Motor neuron (in vitro differentiated cells): ENCODE results near the gene MFSD6. TPM values are rescaled to one million over a fixed set of nuclear protein-coding genes. Genes with fewer than 3 reads are reported as not detected.

Experiments
- ATAC-seq, 8 experiments: fragments of 200-7000 bp; cut with Tn5 transposase; replicated peaks in 6 of 8; 2 replicates each; pipeline ENCODE4 v1.8.0; 2021; ENCODE audit warnings: mild to moderate bottlenecking in 8 of 8, moderate library complexity in 8 of 8
- H3K27ac ChIP-seq, 2 donors: fragments of 250-450 bp; sonication (Bioruptor Pico); 2 replicates each; pipeline ENCODE4 v1.9.0; 2021; ENCODE audit warnings: antibody characterized with exemption in 2 of 2, mild to moderate bottlenecking in 2 of 2, moderate library complexity in 1 of 2
- H3K4me1 ChIP-seq, 2 donors: fragments of 250-450 bp; sonication (Bioruptor Pico); replicated peaks in 1 of 2; 2 replicates each; pipeline ENCODE4 v1.6.1; 2021; ENCODE audit warnings: antibody characterized with exemption in 2 of 2, mild to moderate bottlenecking in 2 of 2, moderate library complexity in 1 of 2
- H3K4me3 ChIP-seq, 5 donors: fragments of 250-450 bp; sonication (Bioruptor Pico); 2 replicates each; pipeline ENCODE4 v1.9.0; 2021; ENCODE audit warnings: antibody characterized with exemption in 5 of 5, mild to moderate bottlenecking in 5 of 5, moderate library complexity in 4 of 5
- WGBS, 10 experiments: fragments of 450-650 bp; shearing (Covaris generic); methylation state at CpG; one replicate each; pipeline ENCODE4 v1.0.0; 2022; 5-methylcytosine and 5-hydroxymethylcytosine counted together
- in situ Hi-C, 9 experiments: fragments of 400-800 bp; cut with MboI; loops; one replicate each; pipeline ENCODE4 v1.15.0; 2021; ENCODE audit warnings: low sequenced_read_pairs in 9 of 9, low pct_unique_long_range_greater_than_20kb in 2 of 9; ENCODE audit not compliant: unreplicated experiment in 9 of 9
- total RNA-seq, 8 experiments: library from RNA; unstranded; fragments of 300-600 nt; gene quantifications; 2 replicates each; pipeline versions ENCODE4 v1.2.3 to v1.2.4, GENCODE V29; 2022

MFSD6 gene
- total RNA-seq, 8 experiments from 2014 or later: 3.9 to 21.7 (median 12.4) TPM

DNA sequence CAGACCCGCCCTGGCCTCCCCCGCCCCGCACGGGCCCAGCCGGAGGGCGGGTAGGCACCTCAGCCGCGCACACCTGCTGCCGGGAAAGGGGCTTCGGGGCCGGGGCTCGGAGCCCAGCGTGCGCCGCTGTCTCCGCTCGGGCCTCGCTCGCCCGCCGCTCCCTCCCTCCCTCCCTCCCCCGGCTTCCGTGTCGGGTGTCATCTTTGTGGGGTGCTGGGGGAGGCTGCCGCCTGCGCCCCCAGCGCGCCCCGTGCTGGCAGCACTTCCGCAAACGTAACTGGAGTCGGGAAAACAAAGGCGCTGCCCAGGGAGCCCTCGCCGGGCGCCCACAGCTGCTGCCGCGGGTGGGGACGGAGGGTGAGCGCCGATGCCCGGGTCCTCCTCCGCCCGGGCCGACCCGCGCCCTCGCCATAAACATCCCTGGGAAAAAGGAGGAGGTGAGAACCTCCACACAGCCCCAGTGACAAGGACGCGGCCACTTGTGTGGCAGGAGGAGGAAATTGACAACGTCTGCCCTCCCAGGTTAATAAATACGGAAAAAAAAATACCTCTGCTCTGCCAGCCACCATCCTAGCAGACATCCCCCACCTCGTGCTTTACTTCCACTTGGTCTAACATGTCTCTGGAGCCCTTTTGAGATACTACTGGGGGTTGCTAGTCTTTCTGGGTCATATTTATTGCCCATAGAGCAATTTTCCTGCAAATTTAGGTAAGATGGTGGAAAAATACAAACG, 550 bp downstream of the MFSD6 start:
- WGBS, 10 experiments: 0 to 80% (median 7%) methylated on average over 1 to 5 of the region's 54 CpGs; no CpG with 5 or more reads in 1 of the 10 experiments
- peak; percentile 31 to 71 (median 68) for ATAC-seq
- peak overlapping the region; percentile 70 to 85 for H3K27ac ChIP-seq

DNA sequence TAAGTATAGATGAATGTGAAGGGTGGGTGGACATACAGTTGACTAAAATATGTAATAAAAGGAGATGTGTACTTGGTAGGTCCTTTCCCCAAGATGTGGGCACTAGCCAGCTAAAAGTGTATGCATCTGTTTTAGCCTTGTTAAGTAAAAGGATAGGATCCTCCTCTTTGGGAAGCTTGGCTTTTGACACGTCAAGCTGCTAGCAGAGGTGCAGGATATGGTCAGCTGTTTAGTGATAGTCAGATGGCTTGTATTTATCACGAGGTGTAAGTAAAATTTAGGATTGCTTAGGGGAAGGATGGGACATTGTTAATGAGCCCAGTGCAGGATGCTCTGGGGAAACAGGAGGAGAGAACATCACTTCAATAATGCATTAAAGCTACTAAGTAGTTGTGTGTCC, 1.5 kb downstream of the MFSD6 start:
- peaks cover 3 to 17% of the 10 kb centered on the region in 2 donors for H3K4me1 ChIP-seq
- 20 to 83% (median 40%) methylated on average over 1 to 2 of the region's 2 CpGs; no CpG with 5 or more reads in 4 of the 10 experiments for WGBS, 10 experiments
- in situ Hi-C loops: no loop called here
- no peak for ATAC-seq
- peak overlapping the region; percentile 62 to 94 (median 81) for H3K4me3 ChIP-seq
- H3K27ac ChIP-seq: no peak overlapping the region

More for the DNA sequence above, 550 bp downstream of the MFSD6 start:
- in situ Hi-C loops: no loop called here
- H3K4me3 ChIP-seq: peak overlapping the region; percentile 62 to 94 (median 81)
- peaks cover 3 to 17% of the 10 kb centered on the region in 2 donors for H3K4me1 ChIP-seq

GRCh38 chr2:190410166-190410565, 2.0 kb downstream of the MFSD6 start:
- in situ Hi-C loops: no loop called here
- WGBS, 10 experiments: 69 to 100% (median 86%) methylated on average over 1 to 3 of the region's 3 CpGs; no CpG with 5 or more reads in 1 of the 10 experiments
- ATAC-seq: no peak
- Histone ChIP-seq H3K27ac (no peak overlapping the region), H3K4me1 (peaks cover 3 to 17% of the 10 kb centered on the region in 2 donors), H3K4me3 (peak overlapping the region in 2 of 5 donors; percentile 7 to 65)

GRCh38 chr2:190412966-190413365, 4.8 kb downstream of the MFSD6 start:
- Histone ChIP-seq H3K4me3 (no peak overlapping the region), H3K4me1 (peaks cover 3 to 13% of the 10 kb centered on the region in 2 donors), H3K27ac (no peak overlapping the region)
- 0 to 39% (median 20%) methylated on average over 1 to 2 of the region's 3 CpGs; no CpG with 5 or more reads in 5 of the 10 experiments for WGBS, 10 experiments
- in situ Hi-C loops: no loop called here
- ATAC-seq: peak in 1 of 8 experiments; percentile 39

- H3K27ac ChIP-seq: no peak overlapping the region
- no peak for ATAC-seq
- in situ Hi-C loops: no loop called here
- peaks cover 3 to 13% of the 10 kb centered on the region in 2 donors for H3K4me1 ChIP-seq
- WGBS, 10 experiments: 40 to 100% (median 83%) methylated on average over 1 to 4 of the region's 4 CpGs; no CpG with 5 or more reads in 1 of the 10 experiments
- no peak overlapping the region for H3K4me3 ChIP-seq
Measured at GRCh38 chr2:190413421-190413820, 5.3 kb downstream of the MFSD6 start.

GRCh38 chr2:190415251-190415650, 7.1 kb downstream of the MFSD6 start:
- peaks cover 3% of the 10 kb centered on the region in 2 donors for H3K4me1 ChIP-seq
- WGBS, 10 experiments: 80 to 100% (median 100%) methylated on average over 1 to 4 of the region's 4 CpGs; no CpG with 5 or more reads in 1 of the 10 experiments
- in situ Hi-C loops: no loop called here
- no peak overlapping the region for H3K4me3 ChIP-seq
- no peak for ATAC-seq
- H3K27ac ChIP-seq: no peak overlapping the region

DNA sequence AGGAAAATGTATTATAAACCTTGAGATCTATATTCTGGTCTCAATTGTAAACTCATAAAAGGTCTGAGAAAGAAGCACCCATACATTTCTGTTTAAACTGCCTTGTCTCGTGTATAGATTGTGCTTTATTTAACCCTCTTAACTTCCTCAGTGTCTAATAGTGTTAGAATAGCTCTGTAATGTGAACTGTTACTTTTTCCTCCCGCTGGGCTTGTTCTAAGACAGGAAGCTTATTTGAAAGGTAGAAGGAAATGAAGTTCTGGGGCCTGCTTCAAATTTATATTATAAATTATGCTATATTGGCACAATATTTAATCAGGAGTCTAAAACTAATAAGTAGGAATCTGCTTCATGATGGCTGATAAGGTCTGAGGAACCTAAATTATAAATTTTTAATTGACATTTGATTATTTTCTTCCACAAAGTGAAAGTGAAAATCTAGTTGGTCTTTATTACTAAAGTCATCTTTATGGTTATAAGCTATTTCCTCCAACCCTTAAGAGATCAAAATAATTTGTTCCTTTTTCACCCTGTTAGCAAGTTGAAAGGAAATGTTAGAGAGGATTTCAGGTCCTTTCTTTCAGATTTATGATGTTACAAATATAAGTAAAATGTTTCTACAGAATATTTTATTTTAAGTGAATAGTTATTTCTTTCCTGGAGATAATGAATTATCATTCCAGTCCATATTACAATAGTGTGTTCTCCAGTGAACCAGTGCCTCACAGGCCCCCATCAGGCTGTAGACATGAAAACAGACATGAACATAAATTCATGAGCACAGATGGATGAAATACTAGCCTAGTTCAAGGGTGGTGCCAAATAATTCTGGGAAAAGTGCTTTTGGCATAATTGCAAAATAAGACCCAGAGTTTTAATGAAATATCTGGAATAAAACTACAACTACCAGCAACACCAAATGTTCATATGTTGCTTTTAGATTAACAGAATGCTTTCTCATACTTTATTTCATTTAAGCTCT, 7.9 kb downstream of the MFSD6 start:
- in situ Hi-C loops: no loop called here
- 64 to 100% (median 100%) methylated on average over 1 to 2 of the region's 2 CpGs; no CpG with 5 or more reads in 1 of the 10 experiments for WGBS, 10 experiments
- Histone ChIP-seq H3K4me3 (no peak overlapping the region), H3K27ac (no peak overlapping the region), H3K4me1 (peaks cover 0 to 3% of the 10 kb centered on the region in 2 donors)
- ATAC-seq: peak in 3 of 8 experiments; percentile 79 to 93 (median 89)

DNA sequence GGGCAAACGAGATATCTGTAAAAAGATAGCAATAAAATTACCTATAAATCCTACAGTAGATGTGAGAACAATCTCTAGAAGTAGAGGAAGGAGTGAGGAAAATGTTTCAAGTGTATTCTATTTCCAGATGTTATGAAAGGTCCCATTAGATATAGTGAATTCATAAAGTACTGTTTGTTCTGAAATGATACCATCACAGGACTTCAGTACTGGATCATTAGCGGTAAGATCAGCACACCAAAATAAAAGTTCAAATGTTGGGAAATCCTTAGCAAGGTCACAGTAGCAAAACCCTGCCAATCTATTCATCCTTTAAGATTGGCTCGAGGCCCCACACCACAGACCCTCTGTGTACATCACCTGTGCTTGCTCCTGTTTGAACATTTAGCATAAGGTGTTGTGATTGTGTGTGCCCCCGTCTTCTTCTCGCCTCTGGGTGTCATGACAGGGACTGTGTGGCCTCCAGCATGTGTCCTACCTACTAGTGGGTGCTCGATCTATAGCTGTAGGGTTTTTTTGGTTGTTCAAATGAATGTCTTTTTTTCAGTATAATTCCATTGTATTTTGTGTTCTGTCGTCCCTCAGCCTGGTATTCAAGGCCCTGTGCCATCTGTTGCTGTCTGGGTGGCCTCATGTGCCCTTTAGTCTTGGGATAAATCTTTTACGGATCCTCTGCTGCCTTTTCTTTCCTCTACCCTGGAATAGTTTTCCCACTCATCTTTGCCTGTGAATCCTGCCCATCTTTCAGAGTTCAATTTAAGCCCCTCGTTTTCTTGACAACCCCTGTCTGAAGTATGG, 9.1 kb downstream of the MFSD6 start:
- in situ Hi-C loops: no loop called here
- ATAC-seq: no peak
- Histone ChIP-seq H3K4me3 (no peak overlapping the region), H3K4me1 (peaks cover 0 to 3% of the 10 kb centered on the region in 2 donors), H3K27ac (no peak overlapping the region)
- 40 to 79% (median 71%) methylated on average over 1 to 9 of the region's 9 CpGs; no CpG with 5 or more reads in 1 of the 10 experiments for WGBS, 10 experiments

- in situ Hi-C loops: no loop called here
- WGBS, 10 experiments: 0 to 100% (median 65%) methylated on average over 1 of the region's 1 CpG; no CpG with 5 or more reads in 4 of the 10 experiments
- Histone ChIP-seq H3K4me1 (peaks cover 0 to 3% of the 10 kb centered on the region in 2 donors), H3K4me3 (no peak overlapping the region), H3K27ac (no peak overlapping the region)
- no peak for ATAC-seq
Measured at GRCh38 chr2:190418727-190419126, 10.6 kb downstream of the MFSD6 start.

- WGBS, 10 experiments: 11 to 88% (median 61%) methylated on average over 1 of the region's 1 CpG; no CpG with 5 or more reads in 2 of the 10 experiments
Measured at GRCh38 chr2:190420801-190421200, 12.6 kb downstream of the MFSD6 start.

DNA sequence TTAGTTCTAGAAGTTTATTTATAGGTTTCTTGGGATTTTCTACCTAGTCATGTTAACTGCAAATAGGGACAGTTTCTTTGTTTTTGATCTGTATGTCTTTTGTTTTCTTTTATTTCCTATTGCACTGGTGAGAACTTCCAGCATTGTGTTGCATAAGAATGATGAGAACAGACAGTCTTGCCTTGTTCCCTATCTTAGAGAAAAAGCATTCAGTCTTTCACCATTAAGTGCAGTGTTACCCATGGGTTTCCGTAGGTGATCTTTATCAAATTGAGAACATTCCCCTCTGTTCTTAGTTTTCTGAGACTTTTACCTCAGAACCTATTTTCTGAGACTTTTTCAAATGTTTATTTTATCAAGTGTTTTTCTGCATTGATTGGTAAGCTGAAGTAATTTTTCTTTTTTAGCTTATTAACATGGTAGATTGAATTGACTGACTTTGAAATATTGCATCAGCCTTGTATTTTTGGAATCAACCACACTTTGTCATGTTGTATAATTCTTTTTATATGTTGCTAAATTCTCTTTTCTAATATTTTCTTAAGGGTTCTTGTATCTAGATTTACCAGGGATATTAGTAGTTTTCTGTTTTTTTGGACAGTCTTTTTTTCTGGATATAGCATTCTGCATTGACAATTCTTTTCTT, 17.2 kb downstream of the MFSD6 start:
- H3K27ac ChIP-seq: no peak overlapping the region

More at GRCh38 chr2:190420801-190421200, 12.6 kb downstream of the MFSD6 start:
- peak in 3 of 8 experiments; percentile 44 to 72 (median 52) for ATAC-seq
- H3K4me1 ChIP-seq: peaks cover 0 to 3% of the 10 kb centered on the region in 2 donors
- in situ Hi-C loops: no loop called here
- no peak overlapping the region for H3K4me3 ChIP-seq
- no peak overlapping the region for H3K27ac ChIP-seq

More for the DNA sequence above, 17.2 kb downstream of the MFSD6 start:
- ATAC-seq: peak in 1 of 8 experiments; percentile 12
- 56 to 100% (median 90%) methylated on average over 1 of the region's 1 CpG; no CpG with 5 or more reads in 1 of the 10 experiments for WGBS, 10 experiments
- Histone ChIP-seq H3K4me3 (no peak overlapping the region), H3K4me1 (no peaks in the 10 kb centered on the region)
- in situ Hi-C loops: no loop called here
